ENCODE measurements around the gene PYCR2. TPM values are rescaled to one million over a fixed set of nuclear protein-coding genes. Genes with fewer than 3 reads are reported as not detected.

Gene PYCR2
- polyA plus RNA-seq, 2 of the 4 experiments (the other 2 are of a cell fraction), result 45.4 to 50.5 TPM

DNA sequence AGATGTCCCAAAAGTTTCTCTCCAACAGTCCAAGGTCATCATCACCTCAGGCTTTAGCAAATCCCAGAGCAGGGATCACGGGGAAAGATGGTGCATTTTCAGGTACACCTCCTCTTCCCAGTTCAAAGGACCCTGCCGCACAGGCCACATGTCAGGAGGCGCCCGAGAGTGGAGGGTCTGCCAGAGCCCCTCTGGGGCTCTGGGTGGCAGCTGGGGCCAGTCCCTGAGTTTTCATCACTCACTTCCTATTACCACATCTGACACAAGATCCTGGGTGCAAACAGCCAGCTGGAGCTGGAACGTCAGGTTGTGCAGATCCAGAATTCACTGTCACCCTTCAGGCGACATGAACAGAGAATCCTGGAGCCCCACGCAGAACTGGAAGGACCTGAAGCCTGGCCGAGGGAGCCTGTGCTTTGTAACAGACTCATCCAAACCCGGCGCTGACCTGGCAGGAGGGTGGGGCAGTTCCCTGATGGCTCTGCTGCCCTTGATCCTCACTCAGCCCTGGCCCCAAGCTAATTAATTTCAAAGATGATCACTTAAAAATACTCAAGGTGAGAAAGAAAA is 50.7 kb downstream of the PYCR2 start:
- H3K4me2 ChIP-seq, result no peak overlapping the region
- peaks cover 34% of the 10 kb centered on the region for H3K4me1 ChIP-seq
- 83% methylated on average over 10 of the region's 10 CpGs for WGBS (ENCODE audit: missing lambda C conversion rate)
- TF ChIP-seq, protein P1, sequence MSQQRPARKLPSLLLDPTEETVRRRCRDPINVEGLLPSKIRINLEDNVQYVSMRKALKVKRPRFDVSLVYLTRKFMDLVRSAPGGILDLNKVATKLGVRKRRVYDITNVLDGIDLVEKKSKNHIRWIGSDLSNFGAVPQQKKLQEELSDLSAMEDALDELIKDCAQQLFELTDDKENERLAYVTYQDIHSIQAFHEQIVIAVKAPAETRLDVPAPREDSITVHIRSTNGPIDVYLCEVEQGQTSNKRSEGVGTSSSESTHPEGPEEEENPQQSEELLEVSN (IDR thresholded peaks at IDR 0.05; ENCODE audit: borderline replicate concordance, low read depth), result no peak
- TF ChIP-seq ZFP36 (IDR thresholded peaks at IDR 0.05; ENCODE audit: borderline replicate concordance, partially characterized antibody) (no peak), FOSL2 (IDR thresholded peaks at IDR 0.05) (no peak), FOSL2 (CRISPR knock-in tag; IDR thresholded peaks at IDR 0.05) (no peak), ZC3H11A (IDR thresholded peaks at IDR 0.05) (no peak), RFX5 (IDR thresholded peaks at IDR 0.05) (no peak), BHLHE40 (IDR thresholded peaks at IDR 0.05; ENCODE audit: low read depth, low read length) (no peak), POLR2A (IDR thresholded peaks at IDR 0.05; ENCODE audit: low read length) (no peak), NR3C1 (IDR thresholded peaks at IDR 0.05) (no peak)
- TF ChIP-seq, protein P2, sequence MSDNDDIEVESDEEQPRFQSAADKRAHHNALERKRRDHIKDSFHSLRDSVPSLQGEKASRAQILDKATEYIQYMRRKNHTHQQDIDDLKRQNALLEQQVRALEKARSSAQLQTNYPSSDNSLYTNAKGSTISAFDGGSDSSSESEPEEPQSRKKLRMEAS (IDR thresholded peaks at IDR 0.05), result no peak
- TF ChIP-seq, protein P3, sequence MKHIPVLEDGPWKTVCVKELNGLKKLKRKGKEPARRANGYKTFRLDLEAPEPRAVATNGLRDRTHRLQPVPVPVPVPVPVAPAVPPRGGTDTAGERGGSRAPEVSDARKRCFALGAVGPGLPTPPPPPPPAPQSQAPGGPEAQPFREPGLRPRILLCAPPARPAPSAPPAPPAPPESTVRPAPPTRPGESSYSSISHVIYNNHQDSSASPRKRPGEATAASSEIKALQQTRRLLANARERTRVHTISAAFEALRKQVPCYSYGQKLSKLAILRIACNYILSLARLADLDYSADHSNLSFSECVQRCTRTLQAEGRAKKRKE (CRISPR knock-in tag; IDR thresholded peaks at IDR 0.05; ENCODE audit: low read depth), result no peak
- ChIA-PET POLR2A (no interaction called here), CTCF (interaction anchor here (1.0 to 2.3 kb wide), 4 partner anchors 38 to 398 kb away, joined by 3 to 8 read pairs (median 3); no protein-coding TSS in a partner anchor)
- DNase-seq (ENCODE audit: low read depth in 1 of 2, low spot score in 1 of 2) (no peak), FAIRE-seq (no peak), ATAC-seq (no peak)
- H3K27ac ChIP-seq, result no peak overlapping the region
- H3K9me3 ChIP-seq, result no peaks in the 10 kb centered on the region
- H3K4me3 ChIP-seq, result no peak overlapping the region

DNA sequence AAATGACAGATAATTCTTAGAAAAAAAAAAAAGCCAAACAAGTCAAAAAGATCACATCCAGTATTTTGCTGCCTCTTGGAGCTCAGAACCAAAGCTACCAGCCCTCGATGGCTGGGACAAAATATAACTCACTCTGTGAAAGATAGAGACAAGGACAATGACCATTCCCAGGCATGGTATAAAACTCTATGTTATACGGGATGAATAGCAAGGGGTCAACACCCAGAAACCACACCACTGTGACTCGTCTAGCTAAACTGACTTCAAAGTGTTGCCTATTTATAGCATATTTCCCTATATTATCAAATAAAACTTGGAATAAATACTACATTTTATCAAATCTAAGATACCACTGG is 52.0 kb downstream of the PYCR2 start:
- CTCF ChIA-PET, result interaction anchor here (0.6 to 2.4 kb wide), 8 partner anchors 11 to 326 kb away, joined by 3 to 11 read pairs (median 3); partner anchors contain the start of genes SRP9 and TMEM63A
- WGBS (ENCODE audit: missing lambda C conversion rate), result 35% methylated on average over 3 of the region's 3 CpGs
- no peak for FAIRE-seq
- H3K4me1 ChIP-seq, result peaks cover 29% of the 10 kb centered on the region
- TF ChIP-seq ZNF302 (CRISPR knock-in tag; IDR thresholded peaks at IDR 0.05) (no peak), JUNB (IDR thresholded peaks at IDR 0.05) (no peak), RFX5 (IDR thresholded peaks at IDR 0.05) (no peak), NPAS2 (CRISPR knock-in tag; IDR thresholded peaks at IDR 0.05; ENCODE audit: borderline replicate concordance) (no peak), CBX8 (IDR thresholded peaks at IDR 0.05) (no peak), HDAC2 (IDR thresholded peaks at IDR 0.05) (no peak), RARB (CRISPR knock-in tag; IDR thresholded peaks at IDR 0.05) (no peak), FOSL2 (IDR thresholded peaks at IDR 0.05) (no peak), FOSL2 (CRISPR knock-in tag; IDR thresholded peaks at IDR 0.05) (no peak), SMC3 (IDR thresholded peaks at IDR 0.05) (no peak), NFE2L2 (conservative IDR thresholded peaks at IDR 0.05; ENCODE audit: low read length) (no peak), CBX2 (IDR thresholded peaks at IDR 0.05; ENCODE audit: borderline replicate concordance, low read depth) (no peak), HOXA7 (CRISPR knock-in tag; IDR thresholded peaks at IDR 0.05) (no peak), GATA3 (IDR thresholded peaks at IDR 0.05; ENCODE audit: borderline replicate concordance) (no peak), RCOR1 (IDR thresholded peaks at IDR 0.05; ENCODE audit: low read depth, low read length) (no peak), BHLHE40 (IDR thresholded peaks at IDR 0.05; ENCODE audit: low read depth, low read length) (no peak), RAD21 (conservative IDR thresholded peaks at IDR 0.05 in 1 of 2, IDR thresholded peaks at IDR 0.05 in 1 of 2) (no peak), MAFK (IDR thresholded peaks at IDR 0.05; ENCODE audit: partially characterized antibody) (no peak)
- TF ChIP-seq, protein P4, sequence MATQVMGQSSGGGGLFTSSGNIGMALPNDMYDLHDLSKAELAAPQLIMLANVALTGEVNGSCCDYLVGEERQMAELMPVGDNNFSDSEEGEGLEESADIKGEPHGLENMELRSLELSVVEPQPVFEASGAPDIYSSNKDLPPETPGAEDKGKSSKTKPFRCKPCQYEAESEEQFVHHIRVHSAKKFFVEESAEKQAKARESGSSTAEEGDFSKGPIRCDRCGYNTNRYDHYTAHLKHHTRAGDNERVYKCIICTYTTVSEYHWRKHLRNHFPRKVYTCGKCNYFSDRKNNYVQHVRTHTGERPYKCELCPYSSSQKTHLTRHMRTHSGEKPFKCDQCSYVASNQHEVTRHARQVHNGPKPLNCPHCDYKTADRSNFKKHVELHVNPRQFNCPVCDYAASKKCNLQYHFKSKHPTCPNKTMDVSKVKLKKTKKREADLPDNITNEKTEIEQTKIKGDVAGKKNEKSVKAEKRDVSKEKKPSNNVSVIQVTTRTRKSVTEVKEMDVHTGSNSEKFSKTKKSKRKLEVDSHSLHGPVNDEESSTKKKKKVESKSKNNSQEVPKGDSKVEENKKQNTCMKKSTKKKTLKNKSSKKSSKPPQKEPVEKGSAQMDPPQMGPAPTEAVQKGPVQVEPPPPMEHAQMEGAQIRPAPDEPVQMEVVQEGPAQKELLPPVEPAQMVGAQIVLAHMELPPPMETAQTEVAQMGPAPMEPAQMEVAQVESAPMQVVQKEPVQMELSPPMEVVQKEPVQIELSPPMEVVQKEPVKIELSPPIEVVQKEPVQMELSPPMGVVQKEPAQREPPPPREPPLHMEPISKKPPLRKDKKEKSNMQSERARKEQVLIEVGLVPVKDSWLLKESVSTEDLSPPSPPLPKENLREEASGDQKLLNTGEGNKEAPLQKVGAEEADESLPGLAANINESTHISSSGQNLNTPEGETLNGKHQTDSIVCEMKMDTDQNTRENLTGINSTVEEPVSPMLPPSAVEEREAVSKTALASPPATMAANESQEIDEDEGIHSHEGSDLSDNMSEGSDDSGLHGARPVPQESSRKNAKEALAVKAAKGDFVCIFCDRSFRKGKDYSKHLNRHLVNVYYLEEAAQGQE (IDR thresholded peaks at IDR 0.05), result no peak
- TF ChIP-seq, protein P5, sequence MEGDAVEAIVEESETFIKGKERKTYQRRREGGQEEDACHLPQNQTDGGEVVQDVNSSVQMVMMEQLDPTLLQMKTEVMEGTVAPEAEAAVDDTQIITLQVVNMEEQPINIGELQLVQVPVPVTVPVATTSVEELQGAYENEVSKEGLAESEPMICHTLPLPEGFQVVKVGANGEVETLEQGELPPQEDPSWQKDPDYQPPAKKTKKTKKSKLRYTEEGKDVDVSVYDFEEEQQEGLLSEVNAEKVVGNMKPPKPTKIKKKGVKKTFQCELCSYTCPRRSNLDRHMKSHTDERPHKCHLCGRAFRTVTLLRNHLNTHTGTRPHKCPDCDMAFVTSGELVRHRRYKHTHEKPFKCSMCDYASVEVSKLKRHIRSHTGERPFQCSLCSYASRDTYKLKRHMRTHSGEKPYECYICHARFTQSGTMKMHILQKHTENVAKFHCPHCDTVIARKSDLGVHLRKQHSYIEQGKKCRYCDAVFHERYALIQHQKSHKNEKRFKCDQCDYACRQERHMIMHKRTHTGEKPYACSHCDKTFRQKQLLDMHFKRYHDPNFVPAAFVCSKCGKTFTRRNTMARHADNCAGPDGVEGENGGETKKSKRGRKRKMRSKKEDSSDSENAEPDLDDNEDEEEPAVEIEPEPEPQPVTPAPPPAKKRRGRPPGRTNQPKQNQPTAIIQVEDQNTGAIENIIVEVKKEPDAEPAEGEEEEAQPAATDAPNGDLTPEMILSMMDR (IDR thresholded peaks at IDR 0.05), result no peak
- TF ChIP-seq, protein P6, sequence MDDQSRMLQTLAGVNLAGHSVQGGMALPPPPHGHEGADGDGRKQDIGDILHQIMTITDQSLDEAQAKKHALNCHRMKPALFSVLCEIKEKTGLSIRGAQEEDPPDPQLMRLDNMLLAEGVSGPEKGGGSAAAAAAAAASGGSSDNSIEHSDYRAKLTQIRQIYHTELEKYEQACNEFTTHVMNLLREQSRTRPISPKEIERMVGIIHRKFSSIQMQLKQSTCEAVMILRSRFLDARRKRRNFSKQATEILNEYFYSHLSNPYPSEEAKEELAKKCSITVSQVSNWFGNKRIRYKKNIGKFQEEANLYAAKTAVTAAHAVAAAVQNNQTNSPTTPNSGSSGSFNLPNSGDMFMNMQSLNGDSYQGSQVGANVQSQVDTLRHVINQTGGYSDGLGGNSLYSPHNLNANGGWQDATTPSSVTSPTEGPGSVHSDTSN (IDR thresholded peaks at IDR 0.05), result no peak
- no peak overlapping the region for H3K4me3 ChIP-seq
- H3K4me2 ChIP-seq, result peak overlapping the region; percentile 57
- H3K27ac ChIP-seq, result peak overlapping the region in 1 of 2 experiments; percentile 30; a peak in 1 of 6 replicates
- POLR2A ChIA-PET, result interaction anchor here (0.9 to 1.9 kb wide), 3 partner anchors 10 to 191 kb away, joined by 3 to 14 read pairs (median 4); partner anchors contain the start of genes H3-3A, PYCR2 and TMEM63A
- DNase-seq (ENCODE audit: low read depth in 1 of 2, low spot score in 1 of 2), result no peak
- no peak for ATAC-seq
- H3K9me3 ChIP-seq, result no peaks in the 10 kb centered on the region

All from A549 (cell line).